Tibial nerve (tissue), 3 donors: ENCODE results near the gene RGS7.

Source experiments
- POLR2A ChIP-seq, 2 donors: fragments of 450-650 bp; IDR thresholded peaks; one replicate each; pipeline ENCODE4 v1.6.1; 2017; ENCODE audit warnings: antibody characterized with exemption in 2 of 2, mild to moderate bottlenecking in 2 of 2, moderate library complexity in 2 of 2
- TF ChIP-seq, protein P1 (sequence below), 5 experiments: fragments of 200-600 bp in 3 of 5; fragments of 450-650 bp in 2 of 5; sonication (generic) in 3 of 5; IDR thresholded peaks; one replicate each; pipeline ENCODE4 v1.5.1; 2016 to 2019; ENCODE audit warnings: antibody characterized with exemption in 5 of 5, mild to moderate bottlenecking in 3 of 5, moderate library complexity in 2 of 5

DNA sequence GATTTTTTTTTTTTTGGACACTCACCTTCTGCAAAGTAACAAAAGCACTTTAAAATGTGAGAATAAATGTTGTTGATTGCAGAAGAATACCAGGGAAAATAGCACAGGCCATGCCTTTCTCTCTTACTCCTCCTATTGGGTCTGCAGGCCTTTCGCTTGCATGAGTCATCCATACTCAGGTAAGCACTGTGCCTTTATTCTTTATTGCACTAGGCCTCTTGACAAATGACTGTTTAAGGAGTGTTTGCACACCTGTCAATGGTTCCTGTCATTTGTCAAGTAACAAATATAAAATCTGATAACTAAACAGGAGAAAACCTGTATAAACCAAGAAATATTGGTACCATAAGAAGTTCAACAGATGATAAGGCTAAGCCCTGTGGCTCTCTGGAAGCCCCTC is 106.5 kb downstream of the RGS7 start:
- TF ChIP-seq, protein P1, sequence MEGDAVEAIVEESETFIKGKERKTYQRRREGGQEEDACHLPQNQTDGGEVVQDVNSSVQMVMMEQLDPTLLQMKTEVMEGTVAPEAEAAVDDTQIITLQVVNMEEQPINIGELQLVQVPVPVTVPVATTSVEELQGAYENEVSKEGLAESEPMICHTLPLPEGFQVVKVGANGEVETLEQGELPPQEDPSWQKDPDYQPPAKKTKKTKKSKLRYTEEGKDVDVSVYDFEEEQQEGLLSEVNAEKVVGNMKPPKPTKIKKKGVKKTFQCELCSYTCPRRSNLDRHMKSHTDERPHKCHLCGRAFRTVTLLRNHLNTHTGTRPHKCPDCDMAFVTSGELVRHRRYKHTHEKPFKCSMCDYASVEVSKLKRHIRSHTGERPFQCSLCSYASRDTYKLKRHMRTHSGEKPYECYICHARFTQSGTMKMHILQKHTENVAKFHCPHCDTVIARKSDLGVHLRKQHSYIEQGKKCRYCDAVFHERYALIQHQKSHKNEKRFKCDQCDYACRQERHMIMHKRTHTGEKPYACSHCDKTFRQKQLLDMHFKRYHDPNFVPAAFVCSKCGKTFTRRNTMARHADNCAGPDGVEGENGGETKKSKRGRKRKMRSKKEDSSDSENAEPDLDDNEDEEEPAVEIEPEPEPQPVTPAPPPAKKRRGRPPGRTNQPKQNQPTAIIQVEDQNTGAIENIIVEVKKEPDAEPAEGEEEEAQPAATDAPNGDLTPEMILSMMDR (IDR thresholded peaks at IDR 0.05) = no peak
- no peak for TF ChIP-seq POLR2A (IDR thresholded peaks at IDR 0.05)
